ENCODE results near the gene INPP1.

Gene INPP1

GRCh38 chr2:190418727-190419126 is 75.3 kb downstream of the INPP1 start:
- DNase-seq (no peak), ATAC-seq (no peak)
- Mint-ChIP-seq H3K27ac (no peak overlapping the region), H3K9me3 (no peaks in the 10 kb centered on the region), H3K36me3 (ENCODE audit: low read depth) (peaks cover 19% of the 10 kb centered on the region), H3K27me3 (no peaks in the 10 kb centered on the region), H3K4me1 (peaks cover 79% of the 10 kb centered on the region), H3K4me3 (no peak overlapping the region)

- Mint-ChIP-seq H3K4me3 (no peak overlapping the region), H3K27me3 (no peaks in the 10 kb centered on the region), H3K27ac (no peak overlapping the region), H3K4me1 (peaks cover 79% of the 10 kb centered on the region), H3K9me3 (no peaks in the 10 kb centered on the region), H3K36me3 (ENCODE audit: low read depth) (peaks cover 26% of the 10 kb centered on the region)
- DNase-seq (no peak), ATAC-seq (no peak)
Measured at GRCh38 chr2:190420801-190421200, 77.4 kb downstream of the INPP1 start.
